ENCODE results near the gene COG1. TPM values are rescaled to one million over a fixed set of nuclear protein-coding genes. Genes with fewer than 3 reads are reported as not detected.

Gene COG1
- total and polyA plus RNA-seq, 9 of the 15 experiments (the other 6 are each of a cell fraction or from before 2014, with no cell fraction given) = 9.5 to 26.8 (median 12.9) TPM

GRCh38 chr17:73210002-73210678, 17.3 kb downstream of the COG1 start (continued):
- TF ChIP-seq MBD1 (CRISPR knock-in tag; IDR thresholded peaks at IDR 0.05) (no peak), ZNF232 (CRISPR knock-in tag; IDR thresholded peaks at IDR 0.05) (no peak), EP400 (IDR thresholded peaks at IDR 0.05) (0 out of 2 replicates have a peak, but pooled peaks have one; percentile 11), PKNOX1 (IDR thresholded peaks at IDR 0.05) (no peak), ZNF24 (IDR thresholded peaks at IDR 0.05) (no peak), CEBPZ (IDR thresholded peaks at IDR 0.05; ENCODE audit: borderline replicate concordance, low read depth, low read length) (no peak), TAL1 (IDR thresholded peaks at IDR 0.05) (no peak), OTX1 (CRISPR knock-in tag; IDR thresholded peaks at IDR 0.05) (no peak), TSC22D4 (tag; IDR thresholded peaks at IDR 0.05) (no peak), PHTF2 (CRISPR knock-in tag; IDR thresholded peaks at IDR 0.05) (no peak), ZNF384 (IDR thresholded peaks at IDR 0.05; ENCODE audit: low read depth, low read length) (peak; percentile 99), E2F5 (CRISPR knock-in tag; IDR thresholded peaks at IDR 0.05) (no peak), ATF1 (CRISPR knock-in tag; IDR thresholded peaks at IDR 0.05) (no peak), ATF1 (tag; IDR thresholded peaks at IDR 0.05) (peak; percentile 22; the same call in 1 of the 2 replicates), BHLHE40 (IDR thresholded peaks at IDR 0.05; ENCODE audit: low read length) (no peak; the same call in 1 of the 2 replicates), TEAD2 (tag; IDR thresholded peaks at IDR 0.05) (no peak), STAT5A (IDR thresholded peaks at IDR 0.05; ENCODE audit: borderline replicate concordance, low read length) (no peak), PTBP1 (IDR thresholded peaks at IDR 0.05; ENCODE audit: low read depth, low read length) (no peak), RBM25 (IDR thresholded peaks at IDR 0.05; ENCODE audit: low read depth, low read length, severe bottlenecking) (no peak), ZNF583 (CRISPR knock-in tag; IDR thresholded peaks at IDR 0.05) (no peak), HIVEP1 (CRISPR knock-in tag; IDR thresholded peaks at IDR 0.05) (no peak), HOXB6 (CRISPR knock-in tag; IDR thresholded peaks at IDR 0.05; ENCODE audit: borderline replicate concordance) (no peak), MEIS2 (IDR thresholded peaks at IDR 0.05; ENCODE audit: partially characterized antibody) (no peak), ZKSCAN1 (IDR thresholded peaks at IDR 0.05; ENCODE audit: low read depth, low read length) (no peak), CSDE1 (IDR thresholded peaks at IDR 0.05) (peak in 1 of 2 experiments; percentile 32; a peak in 1 of 4 replicates), CXXC5 (CRISPR knock-in tag; IDR thresholded peaks at IDR 0.05) (peak; percentile 80)

Measured in K562 (cell line).